ENCODE data around the gene KCND3. TPM values are rescaled to one million over a fixed set of nuclear protein-coding genes. Genes with fewer than 3 reads are reported as not detected.

The KCND3 gene
- total RNA-seq, result not detected

GRCh38 chr1:111989531-111990025, at the start of gene KCND3:
Gene KCND3 (minus strand): TSS chr1:111989668.
- CTCF ChIA-PET, result no interaction called here
- POLR2A ChIA-PET, result no interaction called here

- POLR2A ChIA-PET, result no interaction called here
- CTCF ChIA-PET, result interaction anchor here (1.3 kb wide), 1 partner anchor 15 kb away, joined by 3 read pairs; no protein-coding TSS in a partner anchor
Measured at GRCh38 chr1:112034277-112034676, 44.8 kb upstream of the KCND3 start.

DNA sequence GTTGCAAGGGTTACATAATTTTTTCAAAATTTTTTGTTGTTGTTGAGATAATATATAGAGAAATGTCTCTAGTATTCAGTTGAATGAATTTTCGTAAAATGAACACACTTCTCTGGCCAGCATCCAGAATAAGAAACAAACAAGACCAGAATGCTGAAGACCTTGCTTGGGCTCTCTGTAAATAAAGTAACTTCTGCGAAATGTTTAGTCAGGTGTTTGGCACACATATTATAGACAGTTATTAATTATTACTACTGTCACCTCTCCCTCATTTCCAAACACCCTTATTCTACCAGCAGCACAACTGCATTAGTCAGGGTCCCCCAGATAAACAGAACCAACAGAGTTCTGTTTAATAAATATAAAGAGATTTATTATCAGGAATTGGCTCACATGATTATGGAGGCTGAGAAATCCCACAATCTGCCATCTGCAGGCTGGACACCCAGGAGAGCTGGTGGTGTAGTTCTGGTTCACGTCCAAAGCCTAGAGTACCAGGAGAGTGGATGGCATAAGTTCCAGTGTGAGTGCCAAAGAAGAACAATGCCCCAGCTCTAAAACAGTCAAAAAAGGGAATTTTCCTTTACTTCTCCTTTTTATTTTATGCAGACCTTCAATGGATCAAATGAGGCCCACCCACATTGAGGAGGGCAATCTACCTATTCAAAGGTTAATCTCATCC, 44.1 kb upstream of the KCND3 start:
- POLR2A ChIA-PET, result no interaction called here
- CTCF ChIA-PET, result interaction anchor here (1.3 kb wide), 1 partner anchor 14 kb away, joined by 3 read pairs; no protein-coding TSS in a partner anchor

DNA sequence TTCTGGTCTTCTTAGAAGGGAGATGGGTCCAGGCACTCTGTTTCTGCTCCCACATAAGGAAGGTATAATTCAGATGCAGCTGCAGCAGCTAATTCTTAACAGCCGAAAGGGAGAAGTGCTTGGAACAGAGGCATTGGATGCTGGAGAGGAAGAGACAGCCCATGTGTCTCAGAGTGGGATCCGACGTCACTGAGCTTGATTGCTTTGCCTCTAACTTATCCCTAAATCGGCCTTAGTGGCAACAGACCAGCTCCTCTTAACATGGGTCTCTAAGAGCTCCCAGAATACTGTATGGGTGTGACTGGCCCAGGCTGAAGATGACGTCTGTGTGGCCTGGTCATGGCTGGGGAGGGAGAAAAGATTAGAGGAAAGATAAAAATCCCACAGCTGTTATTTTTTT, 40.7 kb upstream of the KCND3 start:
- ChIA-PET CTCF (no interaction called here), POLR2A (no interaction called here)

DNA sequence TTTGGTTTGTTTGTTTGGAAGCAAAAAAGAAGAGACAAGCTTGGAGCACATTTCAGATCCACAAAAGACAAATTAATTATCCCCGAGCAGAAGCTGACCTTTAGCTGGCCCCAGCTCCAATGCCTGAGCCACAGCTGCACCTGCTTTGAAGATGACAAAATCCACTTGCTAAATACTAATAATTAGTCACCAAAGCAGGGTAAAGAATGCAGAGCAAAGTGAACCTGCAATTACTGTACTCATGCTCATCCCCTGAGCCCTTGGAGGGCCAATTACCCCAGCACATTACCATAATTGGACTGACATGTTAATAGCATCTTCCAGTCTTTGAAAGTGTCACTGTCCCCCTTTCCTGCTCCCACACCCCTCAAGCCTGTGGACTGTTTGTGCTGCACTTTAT, 38.2 kb upstream of the KCND3 start:
- CTCF ChIA-PET, result no interaction called here
- POLR2A ChIA-PET, result no interaction called here

- CTCF ChIA-PET, result no interaction called here
Measured at GRCh38 chr1:112026501-112026900, 37.0 kb upstream of the KCND3 start.

DNA sequence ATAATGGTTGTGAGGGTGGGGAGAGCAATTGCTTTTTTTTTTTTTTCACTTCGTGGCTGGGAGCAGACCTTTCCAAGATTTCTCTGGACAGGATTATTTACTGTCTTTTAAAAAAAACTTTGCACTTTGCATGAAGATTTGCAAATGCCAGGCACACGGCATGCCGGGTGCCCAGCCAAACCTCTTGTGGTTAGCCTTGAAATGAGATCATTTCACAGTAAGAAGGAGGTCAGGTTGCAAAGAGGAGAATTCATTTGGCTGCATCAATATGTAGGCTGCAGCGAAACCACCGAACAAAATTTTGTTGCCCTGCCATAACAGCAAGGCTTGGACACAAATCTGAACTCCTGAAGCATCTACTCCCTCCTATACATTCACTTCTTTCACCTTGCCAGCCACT, 36.5 kb upstream of the KCND3 start:
- CTCF ChIA-PET, result no interaction called here

More at GRCh38 chr1:112026501-112026900, 37.0 kb upstream of the KCND3 start:
- POLR2A ChIA-PET, result no interaction called here

GRCh38 chr1:112021263-112021662, 31.8 kb upstream of the KCND3 start:
- ChIA-PET CTCF (no interaction called here), POLR2A (no interaction called here)

More for the DNA sequence above, 36.5 kb upstream of the KCND3 start:
- POLR2A ChIA-PET, result no interaction called here

DNA sequence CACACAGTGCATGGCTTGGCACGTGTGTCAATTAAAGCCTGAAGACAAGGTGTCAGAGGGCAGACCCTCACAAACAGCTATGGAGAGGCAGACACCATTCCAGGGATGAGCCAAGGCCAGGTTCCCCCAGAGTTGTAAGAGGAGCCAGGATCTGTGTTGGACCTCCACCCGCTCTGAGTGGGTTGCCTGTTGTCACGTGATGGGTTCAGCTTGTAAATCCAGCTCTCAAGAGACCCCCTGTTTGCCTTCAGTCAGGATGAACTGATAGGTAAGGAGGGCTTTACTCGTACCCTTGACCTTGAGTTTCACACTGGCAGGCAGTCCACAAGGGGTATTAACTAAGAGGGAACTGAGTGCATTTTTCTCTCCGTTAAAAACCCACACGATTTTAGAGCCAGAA, 27.7 kb upstream of the KCND3 start:
- POLR2A ChIA-PET, result no interaction called here
- CTCF ChIA-PET, result no interaction called here

GRCh38 chr1:112012823-112013222, 23.4 kb upstream of the KCND3 start:
- ChIA-PET CTCF (no interaction called here), POLR2A (no interaction called here)

DNA sequence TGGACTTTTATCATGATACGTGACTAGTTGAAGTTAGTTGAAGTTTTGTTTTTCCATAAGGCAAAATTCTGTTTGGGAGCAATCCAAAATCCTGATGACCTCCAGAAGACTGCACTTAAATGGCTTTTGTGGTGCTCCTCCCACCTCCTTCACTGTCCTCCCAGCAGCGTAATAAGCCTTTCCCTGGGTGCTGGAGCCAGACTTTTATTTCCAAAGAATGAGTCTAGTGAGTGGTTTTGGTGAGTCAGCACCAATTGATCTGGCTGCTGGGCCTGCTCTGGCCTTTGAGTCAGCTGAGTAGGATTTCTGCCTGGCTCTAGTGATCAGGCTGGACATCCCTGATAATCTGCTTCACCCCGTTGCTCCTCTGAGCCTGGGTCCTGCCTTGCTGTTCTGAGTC, 21.7 kb upstream of the KCND3 start:
- ChIA-PET CTCF (no interaction called here), POLR2A (no interaction called here)

- ChIA-PET POLR2A (no interaction called here), CTCF (no interaction called here)
Measured at GRCh38 chr1:112007169-112007568, 17.7 kb upstream of the KCND3 start.

DNA sequence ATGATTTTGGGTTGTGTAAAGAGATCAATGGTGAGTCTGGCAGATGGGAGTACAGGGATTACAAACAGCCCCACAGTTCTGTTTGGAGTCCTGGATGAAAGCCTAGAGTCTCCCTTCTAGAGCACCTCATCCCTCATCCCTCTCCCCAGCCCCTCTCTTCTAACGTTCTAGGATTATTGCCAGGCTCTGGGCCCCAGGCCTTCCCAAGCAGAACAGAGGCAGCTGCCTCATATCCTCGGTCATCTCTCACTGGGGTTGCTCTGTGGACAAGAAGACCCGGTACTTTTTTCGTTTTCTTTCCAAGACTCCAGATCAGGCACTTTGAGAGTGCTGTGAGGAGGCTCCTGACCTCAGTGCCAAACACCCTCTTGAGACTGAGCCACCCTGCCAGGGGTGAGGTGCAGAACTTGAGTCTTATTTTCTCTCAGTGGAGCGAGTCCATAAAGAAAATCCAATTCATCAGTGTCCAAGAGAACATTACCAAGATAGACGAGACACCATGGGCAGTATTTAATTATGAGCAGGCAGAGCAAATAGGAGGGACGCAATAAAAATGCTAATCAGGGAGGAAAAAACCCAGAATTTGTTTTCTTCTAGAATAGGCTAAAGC, 17.1 kb upstream of the KCND3 start:
- CTCF ChIA-PET, result no interaction called here

GRCh38 chr1:112004076-112004475, 14.6 kb upstream of the KCND3 start:
- POLR2A ChIA-PET, result no interaction called here
- CTCF ChIA-PET, result no interaction called here

More for the DNA sequence above, 17.1 kb upstream of the KCND3 start:
- POLR2A ChIA-PET, result no interaction called here

GRCh38 chr1:112002514-112002913, 13.0 kb upstream of the KCND3 start:
- CTCF ChIA-PET, result no interaction called here
- POLR2A ChIA-PET, result no interaction called here

DNA sequence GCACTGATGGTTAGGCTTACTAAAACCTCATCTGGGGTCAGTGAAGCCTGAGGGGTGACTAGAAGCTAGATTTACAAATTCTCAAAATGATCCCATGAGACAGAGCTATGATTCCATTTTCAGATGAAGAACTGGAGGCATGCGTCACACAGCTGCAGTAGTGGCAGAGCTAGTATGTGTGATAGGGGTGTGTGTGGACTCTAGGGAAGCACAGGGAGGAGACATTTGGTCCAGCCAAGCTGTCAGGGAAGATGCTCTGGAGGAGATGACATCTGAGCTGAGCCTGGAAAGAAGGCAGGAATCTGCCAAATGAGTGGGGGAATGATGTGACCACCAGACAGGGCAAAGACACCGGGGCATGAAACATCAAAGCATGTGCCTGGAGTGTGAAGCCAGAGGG, 12.0 kb upstream of the KCND3 start:
- ChIA-PET CTCF (no interaction called here), POLR2A (no interaction called here)

DNA sequence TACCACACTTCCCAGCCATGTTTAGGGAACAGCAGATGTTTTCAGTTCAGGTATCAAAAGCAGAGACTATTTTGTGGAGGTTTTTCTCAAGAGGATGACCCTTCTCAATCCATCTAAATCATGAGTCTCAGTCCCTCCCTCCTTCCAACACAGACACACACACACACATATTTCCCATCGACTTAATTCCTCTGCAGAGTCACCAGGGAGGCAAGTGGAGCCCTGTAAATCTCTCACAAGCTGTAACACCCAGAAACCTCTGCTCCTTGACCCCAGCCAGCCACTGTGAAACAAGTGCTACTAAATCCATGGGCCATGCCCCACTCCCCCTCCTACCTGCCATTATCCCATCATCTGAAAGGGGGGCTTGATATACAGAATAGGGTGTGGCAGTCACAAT, 10.6 kb upstream of the KCND3 start:
- ChIA-PET POLR2A (no interaction called here), CTCF (no interaction called here)

DNA sequence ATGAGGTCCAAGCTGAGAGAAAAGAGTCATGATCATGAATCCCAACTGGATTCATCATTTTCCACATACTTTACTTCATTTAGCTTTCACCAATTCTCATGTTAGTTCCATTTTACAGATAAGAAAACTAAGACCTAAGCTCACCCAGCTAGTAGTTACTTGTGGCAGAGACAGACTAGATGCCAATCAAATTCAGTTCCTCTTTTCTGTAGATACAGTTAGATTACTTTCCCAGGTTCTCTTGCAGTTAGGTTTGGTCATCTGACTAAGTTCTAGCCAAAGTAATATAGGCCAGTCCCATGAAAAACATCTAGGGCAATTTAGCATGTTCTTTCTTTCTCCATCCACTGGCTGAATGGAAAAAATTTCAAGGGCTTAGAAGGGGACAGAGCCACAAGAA, 8.9 kb upstream of the KCND3 start:
- ChIA-PET CTCF (no interaction called here), POLR2A (no interaction called here)

GRCh38 chr1:111992476-111992875, 3.0 kb upstream of the KCND3 start:
- ChIA-PET POLR2A (no interaction called here), CTCF (no interaction called here)

- CTCF ChIA-PET, result interaction anchor here (0.5 kb wide), 1 partner anchor 19 kb away, joined by 3 read pairs; no protein-coding TSS in a partner anchor
- POLR2A ChIA-PET, result no interaction called here
Measured at GRCh38 chr1:111990878-111991718, 1.6 kb upstream of the KCND3 start.

Measured in activated CD8-positive, alpha-beta memory T cell treated with anti-CD3 and anti-CD28 coated beads for 36 hours (primary cell).